Measurements from ENCODE around the gene THPO. TPM values are rescaled to one million over a fixed set of nuclear protein-coding genes. Genes with fewer than 3 reads are reported as not detected.

Gene THPO
- polyA plus RNA-seq, 3 donors = not detected

GRCh38 chr3:184353546-184353941 lies 24.5 kb downstream of the THPO start:
- DNase-seq = no peak
- H3K79me2 ChIP-seq (ENCODE audit: insufficient read depth, low read length) = no peaks in the 10 kb centered on the region
- Mint-ChIP-seq H3K27ac (no peak overlapping the region), H3K4me1 (no peaks in the 10 kb centered on the region), H3K27me3 (ENCODE audit: low read depth in 3 of 3) (peaks cover 0 to 8% (median 3%) of the 10 kb centered on the region in 3 donors), H3K36me3 (no peaks in the 10 kb centered on the region), H3K9me3 (peaks cover 0 to 1% (median 0%) of the 10 kb centered on the region in 7 donors), H3K4me3 (no peak overlapping the region)
- H3K9ac ChIP-seq (ENCODE audit: insufficient read depth, low read length, poor library complexity, severe bottlenecking) = no peak overlapping the region
- H3K27me3 ChIP-seq (ENCODE audit: control insufficient read depth in 2 of 2, insufficient read depth in 2 of 2, low read length in 2 of 2) = no peaks in the 10 kb centered on the region
- intact Hi-C loops (cut with micrococcal nuclease) = no loop called here
- no peaks in the 10 kb centered on the region for H3K4me1 ChIP-seq (ENCODE audit: control insufficient read depth in 1 of 2, insufficient read depth in 2 of 2, low read length in 2 of 2)
- H3K9me3 ChIP-seq (replicated peaks in 1 of 2; ENCODE audit: control insufficient read depth in 1 of 2, insufficient read depth in 1 of 2, low read length in 2 of 2) = no peaks in the 10 kb centered on the region
- no peaks in the 10 kb centered on the region for H4K20me1 ChIP-seq (ENCODE audit: insufficient read depth, low read length)
- no peak overlapping the region for H3K27ac ChIP-seq (ENCODE audit: low read depth in 1 of 2, low read length in 2 of 2)
- WGBS (ENCODE audit: insufficient coverage) = 97% methylated on average over 11 of the region's 11 CpGs
- H2AFZ ChIP-seq (ENCODE audit: insufficient read depth, low read depth, low read length, poor library complexity, severe bottlenecking) = no peak overlapping the region
- H3K4me3 ChIP-seq (replicated peaks in 1 of 3; ENCODE audit: low read depth in 2 of 3, low read length in 3 of 3) = no peak overlapping the region
- H3K36me3 ChIP-seq (replicated peaks in 1 of 2; ENCODE audit: control insufficient read depth in 1 of 2, insufficient read depth in 2 of 2, low read length in 2 of 2) = no peaks in the 10 kb centered on the region
- TF ChIP-seq, protein P1, sequence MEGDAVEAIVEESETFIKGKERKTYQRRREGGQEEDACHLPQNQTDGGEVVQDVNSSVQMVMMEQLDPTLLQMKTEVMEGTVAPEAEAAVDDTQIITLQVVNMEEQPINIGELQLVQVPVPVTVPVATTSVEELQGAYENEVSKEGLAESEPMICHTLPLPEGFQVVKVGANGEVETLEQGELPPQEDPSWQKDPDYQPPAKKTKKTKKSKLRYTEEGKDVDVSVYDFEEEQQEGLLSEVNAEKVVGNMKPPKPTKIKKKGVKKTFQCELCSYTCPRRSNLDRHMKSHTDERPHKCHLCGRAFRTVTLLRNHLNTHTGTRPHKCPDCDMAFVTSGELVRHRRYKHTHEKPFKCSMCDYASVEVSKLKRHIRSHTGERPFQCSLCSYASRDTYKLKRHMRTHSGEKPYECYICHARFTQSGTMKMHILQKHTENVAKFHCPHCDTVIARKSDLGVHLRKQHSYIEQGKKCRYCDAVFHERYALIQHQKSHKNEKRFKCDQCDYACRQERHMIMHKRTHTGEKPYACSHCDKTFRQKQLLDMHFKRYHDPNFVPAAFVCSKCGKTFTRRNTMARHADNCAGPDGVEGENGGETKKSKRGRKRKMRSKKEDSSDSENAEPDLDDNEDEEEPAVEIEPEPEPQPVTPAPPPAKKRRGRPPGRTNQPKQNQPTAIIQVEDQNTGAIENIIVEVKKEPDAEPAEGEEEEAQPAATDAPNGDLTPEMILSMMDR (IDR thresholded peaks at IDR 0.05) = no peak
- H3K4me2 ChIP-seq (replicated peaks; ENCODE audit: extremely low read depth, low read length, poor library complexity, severe bottlenecking) = no peak overlapping the region

- Mint-ChIP-seq H3K4me3 (no peak overlapping the region), H3K36me3 (no peaks in the 10 kb centered on the region), H3K27ac (no peak overlapping the region), H3K27me3 (ENCODE audit: low read depth in 3 of 3) (peaks cover 0 to 6% (median 3%) of the 10 kb centered on the region in 3 donors), H3K4me1 (no peaks in the 10 kb centered on the region), H3K9me3 (peaks cover 0 to 1% (median 0%) of the 10 kb centered on the region in 7 donors)
- Histone ChIP-seq H4K20me1 (ENCODE audit: insufficient read depth, low read length) (no peaks in the 10 kb centered on the region), H3K79me2 (ENCODE audit: insufficient read depth, low read length) (no peaks in the 10 kb centered on the region), H3K4me2 (replicated peaks; ENCODE audit: extremely low read depth, low read length, poor library complexity, severe bottlenecking) (no peak overlapping the region), H3K4me1 (ENCODE audit: control insufficient read depth in 1 of 2, insufficient read depth in 2 of 2, low read length in 2 of 2) (no peaks in the 10 kb centered on the region), H3K4me3 (replicated peaks in 1 of 3; ENCODE audit: low read depth in 2 of 3, low read length in 3 of 3) (no peak overlapping the region), H2AFZ (ENCODE audit: insufficient read depth, low read depth, low read length, poor library complexity, severe bottlenecking) (no peak overlapping the region), H3K9me3 (replicated peaks in 1 of 2; ENCODE audit: control insufficient read depth in 1 of 2, insufficient read depth in 1 of 2, low read length in 2 of 2) (no peaks in the 10 kb centered on the region), H3K27ac (ENCODE audit: low read depth in 1 of 2, low read length in 2 of 2) (no peak overlapping the region), H3K27me3 (ENCODE audit: control insufficient read depth in 2 of 2, insufficient read depth in 2 of 2, low read length in 2 of 2) (no peaks in the 10 kb centered on the region), H3K9ac (ENCODE audit: insufficient read depth, low read length, poor library complexity, severe bottlenecking) (no peak overlapping the region), H3K36me3 (replicated peaks in 1 of 2; ENCODE audit: control insufficient read depth in 1 of 2, insufficient read depth in 2 of 2, low read length in 2 of 2) (no peaks in the 10 kb centered on the region)
- DNase-seq = no peak
- TF ChIP-seq, protein P1 (IDR thresholded peaks at IDR 0.05) = no peak
- WGBS (ENCODE audit: insufficient coverage) = 97% methylated on average over 5 of the region's 11 CpGs
- intact Hi-C loops (cut with micrococcal nuclease) = no loop called here
Observed at GRCh38 chr3:184352897-184353545, 25.0 kb downstream of the THPO start.
